Lung (tissue), 12 donors: Measurements from ENCODE around the gene MED23. TPM values are rescaled to one million over a fixed set of nuclear protein-coding genes. Genes with fewer than 3 reads are reported as not detected.

Source experiments
- ATAC-seq: fragments of 200-7000 bp; cut with Tn5 transposase; one replicate; pipeline ENCODE4 v1.9.1; 2020; ENCODE audit warnings: moderate number of reproducible peaks; ENCODE audit not compliant: insufficient read depth, low FRiP score
- DNase-seq, 3 donors: peaks; one replicate each; pipeline ENCODE4 v3.0.0-alpha.2; 2013 to 2017
- H3K27ac ChIP-seq, 2 donors: one replicate each; pipeline ENCODE4 v1.5.1; 2013; ENCODE audit warnings: mild to moderate bottlenecking in 2 of 2, moderate library complexity in 2 of 2, control low read depth in 1 of 2, inconsistent platforms in 1 of 2, low read depth in 1 of 2, low read length in 1 of 2
- H3K27me3 ChIP-seq, 3 donors: one replicate each; pipeline ENCODE4 v1.5.1; 2013; ENCODE audit warnings: low read length in 2 of 3; ENCODE audit not compliant: control insufficient read depth in 3 of 3, insufficient read depth in 3 of 3
- H3K36me3 ChIP-seq, 4 donors: one replicate each; pipeline ENCODE4 v1.5.1; 2013; ENCODE audit warnings: low read length in 4 of 4, mild to moderate bottlenecking in 1 of 4, moderate library complexity in 1 of 4; ENCODE audit not compliant: control insufficient read depth in 4 of 4, insufficient read depth in 4 of 4
- H3K4me1 ChIP-seq, 5 donors: one replicate each; pipeline ENCODE4 v1.5.1; 2013; ENCODE audit warnings: low read length in 5 of 5, mild to moderate bottlenecking in 2 of 5, moderate library complexity in 1 of 5; ENCODE audit not compliant: control insufficient read depth in 5 of 5, insufficient read depth in 5 of 5
- H3K4me3 ChIP-seq: one replicate; pipeline ENCODE4 v1.5.1; 2013; ENCODE audit warnings: mild to moderate bottlenecking, control low read depth, moderate library complexity
- H3K9ac ChIP-seq, 2 donors: one replicate each; pipeline ENCODE4 v1.5.1; 2013; ENCODE audit warnings: low read length in 2 of 2, control low read depth in 1 of 2; ENCODE audit not compliant: insufficient read depth in 1 of 2
- H3K9me3 ChIP-seq, 4 donors: one replicate each; pipeline ENCODE4 v1.5.1; 2013; ENCODE audit warnings: low read length in 3 of 4, mild to moderate bottlenecking in 1 of 4, moderate library complexity in 1 of 4; ENCODE audit not compliant: control insufficient read depth in 4 of 4, insufficient read depth in 3 of 4
- WGBS, 2 donors: extraction: QIAGEN DNeasy Blood & Tissue Kit; methylation state at CpG; one replicate each; pipeline ENCODE4 v1.1.7; 2013; 5-methylcytosine and 5-hydroxymethylcytosine counted together
- polyA plus RNA-seq, 2 donors: library from polyadenylated mRNA; stranded (reverse); fragments of 200-250 nt; gene quantifications; one replicate each; pipeline ENCODE4 v1.2.1, GENCODE V29; 2013
- total RNA-seq, 2 donors: library from RNA; depleted of rRNA in 1 of 2; stranded (reverse); fragments of >200 nt in 1 of 2; gene quantifications; one replicate each; pipeline ENCODE4 v1.2.1, GENCODE V29; 2014 to 2021
- TF ChIP-seq, protein P1 (sequence below): IDR thresholded peaks from 2 replicates; pipeline ENCODE4 v1.5.1; 2012; ENCODE audit warnings: mild to moderate bottlenecking; ENCODE audit errors: control extremely low read depth, extremely low read depth
- donor health status: control.
- donor health status: control.
- donor health status: Bipolar disorder and iron deficiency.
- donor health status: healthy.
- donor health status: DM: yes; HTN: yes; CAD: no.

Gene MED23
- total and polyA plus RNA-seq, 4 donors = 8.7 to 69.0 (median 18.5) TPM

DNA sequence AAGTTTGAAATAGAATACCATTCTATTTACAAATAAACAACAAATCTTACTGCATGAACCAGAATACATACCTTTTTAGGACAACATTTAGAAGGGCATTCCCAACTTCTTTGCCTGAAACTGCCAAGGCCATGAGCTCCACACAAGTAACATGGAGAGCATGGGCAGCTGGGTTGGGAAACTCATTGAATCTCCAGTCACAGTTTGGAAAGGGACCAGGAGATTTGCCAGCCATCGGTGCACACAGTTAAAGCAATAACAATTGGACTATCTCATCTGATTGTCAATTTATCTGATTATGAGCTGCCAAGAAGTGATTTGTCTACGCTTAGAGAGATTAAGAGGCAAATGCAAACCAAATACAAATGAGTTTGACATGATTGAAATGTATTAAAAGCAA, 35.1 kb downstream of the MED23 start:
- ATAC-seq (no peak), DNase-seq (no peak)
- Histone ChIP-seq H3K9me3 (no peaks in the 10 kb centered on the region), H3K9ac (no peak overlapping the region), H3K4me1 (no peaks in the 10 kb centered on the region), H3K4me3 (no peak overlapping the region), H3K27ac (no peak overlapping the region), H3K36me3 (peaks cover 26 to 57% (median 43%) of the 10 kb centered on the region in 4 donors), H3K27me3 (no peaks in the 10 kb centered on the region)
- 92 to 94% methylated on average over 2 of the region's 2 CpGs for WGBS, 2 donors
- TF ChIP-seq, protein P1, sequence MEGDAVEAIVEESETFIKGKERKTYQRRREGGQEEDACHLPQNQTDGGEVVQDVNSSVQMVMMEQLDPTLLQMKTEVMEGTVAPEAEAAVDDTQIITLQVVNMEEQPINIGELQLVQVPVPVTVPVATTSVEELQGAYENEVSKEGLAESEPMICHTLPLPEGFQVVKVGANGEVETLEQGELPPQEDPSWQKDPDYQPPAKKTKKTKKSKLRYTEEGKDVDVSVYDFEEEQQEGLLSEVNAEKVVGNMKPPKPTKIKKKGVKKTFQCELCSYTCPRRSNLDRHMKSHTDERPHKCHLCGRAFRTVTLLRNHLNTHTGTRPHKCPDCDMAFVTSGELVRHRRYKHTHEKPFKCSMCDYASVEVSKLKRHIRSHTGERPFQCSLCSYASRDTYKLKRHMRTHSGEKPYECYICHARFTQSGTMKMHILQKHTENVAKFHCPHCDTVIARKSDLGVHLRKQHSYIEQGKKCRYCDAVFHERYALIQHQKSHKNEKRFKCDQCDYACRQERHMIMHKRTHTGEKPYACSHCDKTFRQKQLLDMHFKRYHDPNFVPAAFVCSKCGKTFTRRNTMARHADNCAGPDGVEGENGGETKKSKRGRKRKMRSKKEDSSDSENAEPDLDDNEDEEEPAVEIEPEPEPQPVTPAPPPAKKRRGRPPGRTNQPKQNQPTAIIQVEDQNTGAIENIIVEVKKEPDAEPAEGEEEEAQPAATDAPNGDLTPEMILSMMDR = no peak

DNA sequence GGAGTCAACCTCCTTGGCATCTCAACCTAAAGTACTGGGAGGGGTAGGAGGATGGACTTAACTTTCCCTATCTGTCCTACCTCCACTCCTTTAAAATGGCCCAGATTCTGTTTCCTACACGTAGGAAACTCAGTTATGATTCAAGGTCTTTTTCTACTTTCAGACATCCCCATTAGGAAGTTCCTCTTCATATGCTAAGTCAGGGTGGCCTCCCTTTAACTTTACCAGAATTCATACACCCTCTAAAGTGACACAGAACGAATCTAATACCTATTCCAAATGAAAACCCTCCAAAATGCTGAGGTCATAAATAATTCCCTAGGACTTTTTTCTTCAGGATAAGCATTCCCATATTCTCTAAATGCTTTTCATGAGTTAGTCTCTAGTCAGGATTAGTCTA, 39.4 kb downstream of the MED23 start:
- Histone ChIP-seq H3K36me3 (peaks cover 23 to 52% (median 35%) of the 10 kb centered on the region in 4 donors), H3K9ac (no peak overlapping the region), H3K4me1 (no peaks in the 10 kb centered on the region), H3K27me3 (no peaks in the 10 kb centered on the region), H3K9me3 (no peaks in the 10 kb centered on the region), H3K4me3 (no peak overlapping the region), H3K27ac (no peak overlapping the region)
- no peak for ATAC-seq
- 87 to 88% methylated on average over 2 of the region's 2 CpGs for WGBS, 2 donors
- no peak for DNase-seq
- TF ChIP-seq, protein P1 = no peak

DNA sequence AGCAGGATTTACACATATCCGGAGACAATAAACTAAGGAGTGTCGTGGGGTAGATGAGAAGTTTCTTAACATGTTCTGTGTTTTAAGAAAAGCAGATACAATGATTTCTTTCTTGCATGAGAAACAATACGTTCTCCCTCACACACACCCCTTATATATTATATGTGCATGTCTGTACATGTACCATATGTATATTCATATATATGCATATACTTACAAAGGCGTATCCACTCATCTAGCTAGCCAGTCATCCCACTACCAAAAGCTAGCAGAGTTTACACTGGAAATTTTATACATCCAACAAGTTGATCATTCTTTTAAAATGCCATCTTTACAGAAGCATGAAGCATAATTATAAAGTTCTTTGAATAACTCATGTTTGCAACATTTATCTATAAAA, 40.1 kb downstream of the MED23 start:
- Histone ChIP-seq H3K27ac (no peak overlapping the region), H3K36me3 (peaks cover 23 to 49% (median 31%) of the 10 kb centered on the region in 4 donors), H3K9me3 (no peaks in the 10 kb centered on the region), H3K27me3 (no peaks in the 10 kb centered on the region), H3K9ac (no peak overlapping the region), H3K4me1 (no peaks in the 10 kb centered on the region), H3K4me3 (no peak overlapping the region)
- whole genome bisulfite sequencing, 2 donors = 98 to 99% methylated on average over 4 of the region's 4 CpGs
- ATAC-seq (no peak), DNase-seq (no peak)
- TF ChIP-seq, protein P1 = no peak

DNA sequence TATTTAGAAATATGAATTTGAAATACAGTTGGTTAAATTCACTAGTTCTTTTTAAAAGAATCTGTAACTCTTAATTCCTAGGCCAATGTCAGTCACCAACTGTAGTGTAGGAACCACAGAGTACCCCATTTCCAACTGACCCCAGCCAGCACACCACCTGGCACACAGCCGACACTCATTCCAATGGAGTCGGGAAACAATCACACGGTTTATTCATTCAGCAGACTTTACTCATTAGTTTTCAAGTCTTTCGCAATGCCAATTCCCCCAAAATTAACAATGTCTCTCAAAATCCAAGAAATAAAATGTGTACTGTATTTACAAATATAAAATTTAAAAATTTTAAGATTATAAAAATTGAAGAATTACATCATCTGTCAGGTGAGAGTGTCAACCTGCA, 41.5 kb downstream of the MED23 start:
- H3K27me3 ChIP-seq = no peaks in the 10 kb centered on the region
- peaks cover 22 to 43% (median 26%) of the 10 kb centered on the region in 4 donors for H3K36me3 ChIP-seq
- no peak for DNase-seq
- H3K9ac ChIP-seq = no peak overlapping the region
- H3K27ac ChIP-seq = no peak overlapping the region
- no peaks in the 10 kb centered on the region for H3K4me1 ChIP-seq
- no peak for ATAC-seq
- TF ChIP-seq, protein P1 = no peak
- WGBS, 2 donors = 92 to 94% methylated on average over 4 of the region's 4 CpGs
- no peaks in the 10 kb centered on the region for H3K9me3 ChIP-seq
- H3K4me3 ChIP-seq = no peak overlapping the region
